Myometrial cell (primary cell): ENCODE measurements around the gene SFTA2. TPM values are rescaled to one million over a fixed set of nuclear protein-coding genes. Genes with fewer than 3 reads are reported as not detected.

Source experiments
- total RNA-seq: library from RNA; depleted of rRNA; stranded (reverse); fragments of >200 nt; gene quantifications from 2 replicates; pipeline ENCODE4 v1.2.3, GENCODE V29; 2015

Gene SFTA2
- total RNA-seq, result not detected in 2 replicates

GRCh38 chr6:30931969-30932645 is at the start of gene SFTA2:
SFTA2 (minus strand) TSS chr6:30932170; CDS start chr6:30932096, 74 bp downstream.

DNA sequence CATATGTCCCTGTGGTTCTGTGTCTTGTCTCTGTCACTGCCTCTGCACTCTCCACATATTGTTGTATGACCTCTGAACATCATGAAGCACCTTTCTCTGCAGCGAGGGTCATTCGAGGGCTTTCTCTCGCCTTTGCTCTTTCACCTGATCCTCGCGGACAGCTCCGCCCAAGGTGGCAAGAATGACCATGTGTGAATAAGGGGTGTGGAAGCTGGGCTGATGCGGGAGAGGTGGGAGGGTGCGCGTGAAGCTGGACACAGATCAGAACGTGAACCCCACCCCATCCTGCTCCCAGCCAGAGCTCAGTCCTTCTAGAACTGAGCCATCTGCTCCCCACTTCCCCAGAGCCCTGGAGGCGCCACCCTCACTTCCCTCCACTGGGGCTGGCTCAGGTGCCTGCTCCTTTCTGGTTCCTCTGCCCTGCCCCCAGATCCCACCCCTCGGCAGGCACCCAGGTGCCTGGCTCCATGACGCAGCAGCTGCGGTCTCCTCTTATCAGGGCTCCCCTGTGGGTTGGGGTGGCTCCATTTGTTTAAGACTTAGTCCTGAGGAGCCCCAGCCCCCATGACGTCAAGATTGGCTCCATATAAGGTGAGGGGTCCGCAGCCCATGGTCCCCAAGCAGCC is 8.5 kb upstream of the SFTA2 start, which contains the start of gene MUCL3:
MUCL3 (plus strand) TSS at position 613 of the 626 bp plus-strand sequence. CDS start 27 bp downstream, outside the sequence.

DNA sequence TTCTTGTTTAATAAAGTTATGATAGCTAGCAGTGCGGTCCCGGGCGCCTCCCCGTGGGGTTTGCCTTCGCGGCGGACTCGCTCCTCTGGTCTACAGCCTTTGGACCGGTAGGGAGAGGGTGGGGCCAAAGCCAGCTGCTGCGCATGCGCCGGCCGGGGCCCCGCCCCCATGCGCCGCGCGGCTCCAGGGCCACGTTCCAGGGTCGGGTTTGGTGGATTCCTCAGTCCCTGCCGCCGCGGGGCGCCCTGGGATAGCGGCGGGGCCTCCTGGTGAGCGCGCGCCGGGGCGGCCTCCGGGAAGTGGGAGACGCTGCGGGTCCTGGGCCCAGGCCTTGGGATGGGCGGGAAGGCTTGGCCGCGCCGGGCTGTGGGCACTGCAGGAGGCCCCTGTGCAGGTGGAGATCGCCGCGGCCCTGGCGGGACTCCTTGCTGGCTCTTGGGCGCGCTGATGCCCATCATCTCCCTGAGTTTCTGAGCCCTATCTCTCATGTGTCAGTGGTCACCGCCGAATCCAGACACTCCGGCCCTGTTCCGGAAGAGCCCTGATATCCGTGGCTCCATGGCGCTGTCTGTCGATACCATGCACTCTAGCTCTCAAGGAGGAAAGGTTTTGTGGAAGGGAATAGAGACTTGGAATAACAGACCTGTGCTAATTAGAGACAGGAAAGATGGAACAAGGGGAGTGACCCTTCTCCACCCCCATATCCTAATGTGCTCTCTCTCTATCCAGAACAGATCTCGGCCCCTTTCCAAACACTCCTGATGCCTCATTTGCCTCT is 17.7 kb downstream of the SFTA2 start, which contains the start of gene VARS2:
VARS2 (plus strand) TSS at position 163 of the 778 bp plus-strand sequence; CDS start at position 762, 599 bp downstream.

DNA sequence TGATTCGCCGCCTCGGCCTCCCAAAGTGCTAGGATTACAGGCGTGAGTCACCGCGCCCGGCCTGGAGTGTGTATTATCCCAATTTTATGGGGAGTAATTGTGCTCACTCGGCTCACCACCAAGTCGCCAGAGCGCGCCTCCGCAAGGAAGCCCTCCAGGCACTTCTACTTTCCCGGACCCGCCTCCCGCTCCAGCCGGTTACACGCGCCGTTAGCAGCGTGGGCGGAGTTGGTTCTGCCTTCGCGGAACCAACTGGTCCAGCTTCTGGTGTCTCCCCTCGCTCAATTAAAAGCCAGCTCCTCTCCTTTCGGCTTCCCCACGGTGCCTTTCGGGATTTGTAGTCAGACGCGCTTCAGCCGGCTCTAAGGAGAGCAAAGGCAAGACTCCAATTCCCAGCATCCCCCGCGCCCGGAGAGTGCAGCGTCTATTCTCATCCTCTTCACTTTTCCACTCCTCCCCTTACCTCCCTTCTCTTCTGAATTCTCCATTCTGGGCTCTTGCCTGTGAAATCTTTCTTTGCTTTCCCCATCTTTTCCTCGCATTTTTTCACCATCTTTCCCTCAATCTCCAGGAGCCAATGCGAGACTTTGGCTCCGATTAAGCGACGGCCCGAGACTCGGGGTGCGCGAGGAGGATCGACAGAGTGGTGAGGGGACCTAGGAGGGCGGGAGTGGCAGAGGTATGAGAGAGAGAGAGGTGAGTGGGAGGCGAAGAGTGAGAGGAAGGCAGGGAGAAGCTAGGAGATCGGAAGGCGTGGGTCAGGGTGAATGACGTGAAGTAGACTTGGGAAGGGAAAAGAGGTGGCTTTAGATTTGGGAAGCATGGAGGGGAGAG is 24.0 kb downstream of the SFTA2 start, which contains the start of gene GTF2H4:
GTF2H4 (plus strand) TSS at position 450 of the 834 bp plus-strand sequence.

GRCh38 chr6:30883685-30884520 is 48.1 kb downstream of the SFTA2 start, which contains the start of gene DDR1:
DDR1 (plus strand) TSS chr6:30884519; CDS start chr6:30888730, 4,211 bp downstream.

Other genes with a start within 250 kb of the SFTA2 start
- 42.7 and 51.6 TPM in 2 replicates for gene PPP1R18, start 245.5 kb downstream of the SFTA2 start, total RNA-seq
- gene NRM, start 241.2 kb downstream of the SFTA2 start, total RNA-seq, result 7.2 and 10.3 TPM in 2 replicates
- gene MDC1, start 214.9 kb downstream of the SFTA2 start, total RNA-seq, result 5.1 and 16.4 TPM in 2 replicates
- 1,612 and 1,663 TPM in 2 replicates for gene TUBB, start 211.8 kb downstream of the SFTA2 start, total RNA-seq
- 209 and 234 TPM in 2 replicates for gene FLOT1, start 189.5 kb downstream of the SFTA2 start, total RNA-seq
- 45.0 and 49.6 TPM in 2 replicates for gene IER3, start 187.6 kb downstream of the SFTA2 start, total RNA-seq
- 15.2 and 28.8 TPM in 2 replicates for gene DDR1, start 47.7 kb downstream of the SFTA2 start, total RNA-seq
- gene GTF2H4, start 24.0 kb downstream of the SFTA2 start, total RNA-seq, result 12.4 and 22.3 TPM in 2 replicates
- 17.9 and 20.8 TPM in 2 replicates for gene VARS2, start 17.9 kb downstream of the SFTA2 start, total RNA-seq
- not detected in 2 replicates for gene MUCL3, start 8.8 kb upstream of the SFTA2 start, total RNA-seq
- gene MUC21, start 51.5 kb upstream of the SFTA2 start, total RNA-seq, result not detected in 2 replicates
- gene MUC22, start 78.3 kb upstream of the SFTA2 start, total RNA-seq, result not detected in 2 replicates
- gene C6orf15, start 180.4 kb upstream of the SFTA2 start, total RNA-seq, result not detected in 2 replicates
- 0.18 TPM in 1 of 2 replicates, not detected in the other for gene PSORS1C1, start 182.6 kb upstream of the SFTA2 start, total RNA-seq
- gene CDSN, start 188.3 kb upstream of the SFTA2 start, total RNA-seq, result not detected in 2 replicates
- gene PSORS1C2, start 206.9 kb upstream of the SFTA2 start, total RNA-seq, result not detected in 2 replicates
- gene CCHCR1, start 225.6 kb upstream of the SFTA2 start, total RNA-seq, result 23.4 and 32.3 TPM in 2 replicates
- gene TCF19, start 226.4 kb upstream of the SFTA2 start, total RNA-seq, result 30.6 and 34.0 TPM in 2 replicates
- gene POU5F1, start 238.5 kb upstream of the SFTA2 start, total RNA-seq, result not detected in 2 replicates